ENCODE data around the gene POM121L2.

The POM121L2 gene

GRCh38 chr6:27263886-27264285 lies 48.2 kb downstream of the POM121L2 start:
- no peak overlapping the region for H3K4me3 ChIP-seq (ENCODE audit: low read depth, low read length)

GRCh38 chr6:27260836-27261375 lies 51.2 kb downstream of the POM121L2 start:
- H3K4me3 ChIP-seq (ENCODE audit: low read depth, low read length), result peak overlapping the region; percentile 62

GRCh38 chr6:27260369-27260768 lies 51.7 kb downstream of the POM121L2 start:
- peak overlapping the region; percentile 62 for H3K4me3 ChIP-seq (ENCODE audit: low read depth, low read length)
